ENCODE results near the gene CMC2.

Gene CMC2

DNA sequence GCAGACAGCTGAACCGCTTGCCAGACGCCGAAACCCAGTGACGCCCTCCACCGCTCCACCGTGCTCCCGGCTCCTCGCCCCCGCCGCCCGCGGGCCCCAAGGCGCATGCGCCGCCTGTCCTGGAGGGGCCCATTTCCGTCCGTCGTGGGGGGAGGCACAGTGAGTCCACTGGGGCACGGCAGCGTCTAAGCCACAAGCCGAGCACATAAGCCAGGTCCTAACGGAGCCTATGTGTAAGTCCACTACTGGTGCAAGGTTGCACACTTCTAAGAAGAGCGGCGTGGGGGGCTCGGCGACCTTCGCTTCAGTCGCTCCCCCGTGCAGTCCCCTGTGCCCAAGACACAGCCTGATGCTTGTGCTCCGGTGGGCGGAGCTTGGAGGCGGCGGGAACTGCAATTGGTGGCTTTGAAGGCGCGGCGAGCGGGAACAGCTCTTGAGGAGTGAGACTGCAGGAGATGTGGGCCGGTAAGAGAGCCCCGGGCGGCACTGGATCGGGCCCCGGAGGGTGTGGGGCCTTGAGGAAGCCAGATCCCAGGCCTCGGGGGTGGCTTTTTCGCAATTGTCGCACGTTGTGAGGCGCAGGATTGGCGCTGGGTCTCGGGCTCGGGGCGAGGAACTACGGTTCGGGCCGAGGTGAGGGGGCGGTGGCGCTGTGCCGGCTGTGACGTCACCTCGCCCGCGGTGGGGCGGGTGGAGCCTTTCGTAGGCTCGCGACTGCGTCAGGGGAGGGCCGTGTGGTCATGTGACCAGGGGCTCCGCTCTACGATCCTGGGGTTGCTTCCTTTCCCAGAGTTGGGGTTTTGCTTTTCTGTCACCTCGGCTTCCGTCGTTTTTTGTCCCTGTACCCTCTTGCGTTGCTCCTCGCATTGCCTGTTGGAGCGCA is at the start of gene CMC2, which contains the start of gene CENPN:
TSS of gene CMC2 (minus strand) at position 73 of the 883 bp plus-strand sequence. CDS start 9,491 bp downstream, outside the sequence.
TSS of gene CENPN (plus strand) at position 402 of the 883 bp plus-strand sequence. CDS start 4,726 bp downstream, outside the sequence.
- DNase-seq (ENCODE audit: low read depth in 3 of 3) = peak; percentile 92 to 97 (median 93)

DNA sequence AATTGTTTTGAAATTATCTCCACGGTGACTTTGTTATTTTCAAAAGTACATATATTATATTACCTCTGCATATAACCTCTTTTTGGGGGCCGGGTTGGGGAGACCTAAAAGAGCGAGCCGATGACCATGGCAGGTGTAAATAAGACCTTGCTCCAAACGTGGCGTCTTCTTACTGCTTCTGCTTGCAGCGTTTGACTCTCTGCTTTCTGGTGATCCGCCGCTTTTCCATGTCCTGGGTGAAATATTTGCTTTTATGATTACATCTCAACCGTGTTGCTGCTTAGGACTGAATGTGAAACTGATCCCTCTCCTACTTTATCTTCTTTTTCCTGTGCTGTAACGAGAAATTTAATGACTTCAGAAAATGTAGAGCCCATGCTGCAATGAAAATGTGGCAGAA is 47.1 kb upstream of the CMC2 start:
- DNase-seq (ENCODE audit: low read depth in 3 of 3) = no peak

DNA sequence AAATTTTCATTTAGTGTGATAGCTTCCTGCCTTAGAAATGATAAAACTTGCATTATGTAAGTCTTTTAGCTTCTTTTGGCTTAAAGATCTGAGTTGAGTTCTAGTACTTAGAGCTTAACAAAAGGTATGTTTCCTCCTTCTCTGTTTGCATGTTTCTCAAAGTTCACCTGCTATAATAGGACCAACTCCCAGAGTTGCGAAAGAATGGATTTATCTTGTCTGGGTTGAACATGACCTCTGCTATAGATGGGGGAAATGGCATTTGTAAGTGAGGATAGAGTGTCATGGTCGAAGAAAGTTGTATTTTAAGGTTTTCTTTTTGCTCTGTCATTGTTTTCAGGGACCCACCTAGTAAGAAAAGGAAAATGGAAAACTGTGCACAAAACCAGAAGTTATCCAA is 36.1 kb upstream of the CMC2 start:
- DNase-seq (ENCODE audit: low read depth in 3 of 3) = no peak

DNA sequence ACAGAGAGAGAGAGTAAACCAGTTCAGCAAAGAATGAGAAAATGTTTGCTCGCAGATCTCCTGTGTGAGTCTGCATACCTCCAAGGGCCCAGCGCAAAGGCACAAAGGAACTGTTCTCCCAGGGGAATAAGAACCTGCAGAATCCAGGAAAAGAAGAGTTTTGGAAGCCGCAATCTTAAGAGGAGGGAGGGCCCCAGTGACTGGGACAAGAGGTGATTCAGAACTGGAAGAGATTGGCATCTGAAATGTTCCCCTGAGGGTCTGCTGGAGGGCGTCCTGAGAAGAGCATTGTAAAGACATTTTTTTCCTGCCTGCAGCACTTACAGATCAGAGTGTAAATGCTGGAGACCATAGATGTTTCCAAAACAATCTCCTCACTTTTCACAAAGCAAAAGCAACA is 35.0 kb upstream of the CMC2 start:
- no peak for DNase-seq (ENCODE audit: low read depth in 3 of 3)

DNA sequence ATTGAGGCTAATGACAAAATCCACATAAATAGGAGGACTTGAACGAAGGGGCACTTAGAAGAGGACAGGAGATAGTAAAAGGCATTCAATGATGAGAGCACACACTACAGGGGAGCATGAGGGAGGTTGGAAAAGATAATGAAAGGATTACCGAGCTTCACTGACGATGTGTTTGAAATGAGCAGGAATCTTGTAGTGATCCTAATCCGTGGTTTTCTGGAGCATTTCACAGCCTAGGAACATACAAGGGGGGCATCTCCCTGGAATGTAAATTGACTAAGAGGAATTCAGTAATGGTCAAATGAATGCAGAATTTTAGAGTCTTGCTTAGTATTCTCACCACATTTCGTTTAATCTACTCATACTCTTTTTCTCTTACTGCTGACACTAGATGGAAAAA is 34.2 kb upstream of the CMC2 start:
- no peak for DNase-seq (ENCODE audit: low read depth in 3 of 3)

DNA sequence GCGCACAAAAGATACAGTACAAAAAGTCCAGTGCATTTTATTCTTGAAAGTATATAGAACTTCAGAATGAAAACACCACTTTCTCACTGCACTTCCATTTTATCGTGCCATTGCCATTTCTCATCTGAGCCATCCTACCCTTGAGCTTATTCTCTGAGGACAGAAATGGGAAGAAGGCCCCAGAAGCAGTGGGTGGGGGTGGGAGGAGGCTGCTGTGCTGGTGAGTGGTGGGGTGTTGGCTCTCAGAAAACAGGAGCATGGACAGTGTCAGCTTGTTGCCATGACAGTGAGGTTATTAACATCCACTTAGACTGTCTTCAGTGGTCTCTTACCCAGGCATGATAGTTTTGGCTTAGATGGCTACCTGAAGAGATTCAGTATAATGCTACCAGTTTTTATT is 33.4 kb upstream of the CMC2 start:
- no peak for DNase-seq (ENCODE audit: low read depth in 3 of 3)

DNA sequence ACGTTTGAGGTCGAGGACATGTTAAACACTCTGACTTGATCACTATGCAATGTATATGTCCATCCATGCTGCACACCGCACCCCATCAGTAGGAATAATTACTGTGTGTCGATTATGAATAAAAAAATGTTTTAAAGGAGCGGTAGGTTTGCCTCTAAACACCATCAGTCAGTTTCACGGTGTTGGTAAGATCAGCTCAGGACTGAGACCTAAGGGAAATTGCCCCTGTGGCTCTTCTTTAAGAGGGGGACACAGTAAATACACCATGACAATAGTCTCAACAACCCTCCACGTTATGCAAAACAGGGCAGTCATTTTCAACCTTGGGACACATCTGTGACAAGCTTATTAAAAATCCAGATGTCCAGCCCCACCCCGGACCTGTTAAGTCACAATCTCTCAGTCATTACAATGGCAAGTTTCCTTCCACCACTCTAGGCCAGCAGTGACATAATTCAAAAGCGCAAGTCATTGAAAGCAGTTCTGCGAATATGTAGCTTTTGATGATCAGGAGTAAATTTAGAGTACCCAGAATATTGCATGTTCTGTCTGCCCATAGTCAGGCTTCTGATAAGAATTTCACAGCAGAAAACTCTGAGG is 30.2 kb upstream of the CMC2 start:
- no peak for DNase-seq (ENCODE audit: low read depth in 3 of 3)

DNA sequence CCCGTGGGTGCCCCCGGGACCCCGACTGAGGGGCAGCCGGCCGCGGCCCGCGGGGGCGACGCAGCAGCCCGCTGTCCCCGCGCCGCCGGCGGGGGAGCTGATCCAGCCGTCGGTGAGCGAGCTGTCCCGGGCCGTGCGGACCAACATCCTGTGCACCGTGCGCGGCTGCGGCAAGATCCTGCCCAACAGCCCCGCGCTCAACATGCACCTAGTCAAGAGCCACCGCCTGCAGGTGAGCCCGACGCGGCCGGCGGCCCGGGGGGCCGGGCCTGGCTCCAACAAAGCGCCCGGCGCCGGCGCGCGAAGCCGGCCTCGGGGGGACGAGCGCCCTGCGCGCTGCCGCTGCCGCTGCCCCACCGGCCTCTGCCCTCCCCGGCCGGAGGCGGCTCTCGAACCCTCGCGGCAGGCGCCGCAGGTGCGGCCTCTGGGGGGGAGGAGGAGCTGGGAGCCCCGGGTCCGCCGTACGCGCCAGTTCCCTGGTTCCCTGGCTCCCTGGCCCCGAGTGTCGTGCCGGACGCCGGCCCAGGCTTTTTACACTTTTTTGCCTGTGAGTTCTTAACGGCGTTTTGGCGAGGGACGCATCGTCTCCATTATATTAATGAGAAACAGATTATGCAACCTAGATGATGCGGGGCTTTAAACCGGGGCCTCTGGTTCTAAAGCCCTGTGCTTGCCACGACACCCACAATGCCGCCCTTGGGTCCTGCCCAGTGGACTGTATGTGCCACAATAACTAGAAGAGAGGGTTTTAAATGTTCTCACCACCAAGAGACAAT is 29.5 kb upstream of the CMC2 start:
- peak; percentile 8 to 37 (median 18) for DNase-seq (ENCODE audit: low read depth in 3 of 3)

DNA sequence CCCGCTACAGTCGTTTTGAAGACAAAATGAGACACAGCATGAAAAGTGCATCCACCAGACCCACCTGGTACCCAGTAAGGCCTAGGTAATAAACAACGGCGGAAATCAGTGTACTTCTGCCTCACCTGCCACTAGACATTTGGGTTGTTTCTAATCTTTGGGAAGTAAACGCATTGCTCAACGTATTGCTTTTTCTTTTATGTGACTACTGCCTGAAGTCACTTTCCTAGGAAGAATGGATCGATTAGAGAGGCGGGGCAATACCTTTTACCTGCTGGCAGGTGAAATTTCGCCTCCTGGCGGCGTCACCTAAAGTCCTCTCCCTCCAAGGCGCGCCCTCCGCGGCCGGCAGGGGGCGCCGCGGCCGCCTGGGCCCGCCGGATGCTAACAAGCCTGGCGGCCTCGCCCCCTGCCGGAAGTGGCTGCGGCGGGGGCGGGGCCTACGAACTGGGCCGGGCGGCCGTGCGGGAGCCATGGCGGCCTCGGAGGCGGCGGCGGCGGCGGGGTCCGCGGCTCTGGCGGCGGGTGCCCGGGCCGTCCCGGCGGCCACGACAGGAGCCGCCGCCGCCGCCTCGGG is 28.8 kb upstream of the CMC2 start, which contains the start of gene ATMIN:
TSS of gene ATMIN (plus strand) at position 445 of the 577 bp plus-strand sequence. CDS start at position 474, 29 bp downstream.
- peak; percentile 74 to 83 (median 79) for DNase-seq (ENCODE audit: low read depth in 3 of 3)

DNA sequence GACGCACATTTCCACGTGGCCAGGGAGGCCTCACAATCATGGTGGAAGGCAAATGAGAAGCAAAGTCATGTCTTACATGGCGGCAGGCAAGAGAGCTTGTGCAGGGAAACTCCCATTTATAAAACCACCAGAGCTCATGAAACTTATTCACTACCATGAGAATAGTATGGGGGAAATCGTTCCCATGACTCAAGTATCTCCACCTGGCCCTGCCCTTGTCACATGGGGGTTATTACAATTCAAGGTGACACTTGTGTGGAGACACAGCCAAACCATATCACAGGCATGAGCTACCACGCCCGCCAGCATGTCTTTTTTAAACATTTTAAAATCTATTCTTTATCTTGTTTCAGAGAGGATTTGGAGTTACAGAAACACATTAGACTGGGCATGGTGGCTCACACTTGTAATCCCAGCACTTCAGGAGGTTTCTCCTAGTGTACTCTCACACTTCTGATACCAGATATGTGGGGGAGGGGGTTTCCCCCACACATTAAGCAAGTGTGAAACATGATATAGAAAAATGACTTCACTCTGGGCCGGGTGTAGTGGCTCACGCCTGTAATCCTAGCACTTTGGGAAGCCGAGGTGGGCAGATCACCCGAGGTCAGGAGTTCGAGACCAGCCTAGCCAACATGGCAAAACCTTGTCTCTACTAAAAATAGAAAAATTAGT is 23.4 kb upstream of the CMC2 start:
- no peak for DNase-seq (ENCODE audit: low read depth in 3 of 3)

DNA sequence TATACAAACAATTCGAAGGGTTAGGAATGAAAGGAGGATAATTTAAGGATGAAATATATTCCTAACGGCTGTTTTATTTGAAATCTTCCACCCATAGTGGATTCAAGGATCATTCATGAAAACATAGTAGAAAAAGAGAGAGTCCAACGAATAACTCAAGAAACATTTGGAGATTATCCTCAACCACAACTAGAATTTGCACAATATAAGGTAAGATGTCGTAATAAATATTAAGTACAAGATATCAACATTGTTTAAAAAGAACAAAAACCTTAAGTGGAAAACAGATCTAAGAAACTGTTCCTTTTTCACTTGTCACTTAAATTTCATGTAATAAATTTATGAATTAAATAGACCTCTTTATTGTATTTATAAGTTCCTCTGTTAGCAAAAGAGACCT is 19.7 kb upstream of the CMC2 start:
- DNase-seq (ENCODE audit: low read depth in 3 of 3) = no peak

DNA sequence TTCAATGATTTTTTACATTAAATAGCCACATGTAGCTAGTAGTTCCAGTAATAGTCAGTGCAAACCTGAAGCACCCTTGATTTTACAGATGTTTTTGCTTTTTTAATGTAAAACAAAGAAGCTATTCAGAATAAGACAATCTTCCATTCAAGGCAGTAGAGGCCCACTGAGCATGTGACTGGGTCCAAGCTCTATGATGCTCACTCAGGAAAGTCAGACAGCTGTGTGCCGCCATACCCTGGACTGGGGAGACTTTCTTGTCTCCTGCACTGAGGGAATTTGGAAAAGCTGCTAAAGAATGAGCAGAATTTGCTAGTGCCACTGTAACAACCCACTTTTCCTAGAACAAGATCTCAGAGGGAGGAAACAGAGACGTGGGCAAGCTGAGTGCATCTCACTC is 11.8 kb upstream of the CMC2 start:
- no peak for DNase-seq (ENCODE audit: low read depth in 3 of 3)

DNA sequence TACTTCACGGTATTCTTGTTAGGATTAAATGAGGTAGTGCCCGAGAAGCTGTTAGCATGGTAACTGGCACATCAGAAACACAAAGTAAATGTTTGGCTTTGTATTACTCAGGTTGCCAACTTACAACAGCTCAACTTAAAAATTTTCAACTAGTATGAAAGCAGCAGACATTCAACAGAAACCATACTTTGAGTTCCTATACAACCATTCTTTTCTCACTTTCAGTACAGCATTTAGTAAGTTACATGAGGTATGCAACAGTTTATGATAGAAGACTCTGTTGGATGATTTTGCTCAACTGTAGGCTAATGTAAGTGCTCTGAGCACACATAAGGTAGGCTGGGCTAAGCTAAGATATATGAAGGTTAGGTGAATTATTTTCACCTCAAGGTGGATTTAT is 8.0 kb upstream of the CMC2 start:
- no peak for DNase-seq (ENCODE audit: low read depth in 3 of 3)

DNA sequence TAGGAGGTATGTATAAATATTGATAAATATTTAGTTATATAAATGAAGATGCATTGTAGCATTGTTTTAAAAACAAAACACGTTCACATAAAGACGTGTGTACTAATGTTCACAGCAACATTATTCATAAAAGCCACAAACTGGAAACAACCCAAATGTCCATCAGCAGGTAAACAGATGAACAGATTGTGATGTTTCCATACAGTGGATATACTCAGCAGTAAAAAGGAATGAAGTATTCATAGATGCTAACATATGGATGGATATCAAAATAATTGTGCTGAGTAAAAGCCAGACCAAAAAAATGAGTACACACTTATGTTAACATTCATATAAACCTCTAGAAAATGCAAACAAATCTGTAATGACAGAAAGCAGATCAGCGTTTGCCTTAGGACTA is 6.3 kb upstream of the CMC2 start:
- no peak for DNase-seq (ENCODE audit: low read depth in 3 of 3)

DNA sequence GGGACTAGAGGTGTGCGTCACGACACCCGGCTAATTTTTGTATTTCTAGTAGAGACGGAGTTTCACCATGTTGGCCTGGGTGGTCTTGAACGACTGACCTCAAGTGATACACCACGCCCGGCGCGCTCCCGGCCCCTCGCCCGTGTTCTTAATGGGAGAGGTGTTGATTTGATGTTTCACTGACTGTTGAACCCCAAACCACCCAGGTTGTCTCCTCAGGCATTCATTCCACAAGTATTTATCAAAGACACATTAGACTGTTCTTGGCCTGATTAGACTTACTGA is 1.8 kb upstream of the CMC2 start:
- no peak for DNase-seq (ENCODE audit: low read depth in 3 of 3)

DNA sequence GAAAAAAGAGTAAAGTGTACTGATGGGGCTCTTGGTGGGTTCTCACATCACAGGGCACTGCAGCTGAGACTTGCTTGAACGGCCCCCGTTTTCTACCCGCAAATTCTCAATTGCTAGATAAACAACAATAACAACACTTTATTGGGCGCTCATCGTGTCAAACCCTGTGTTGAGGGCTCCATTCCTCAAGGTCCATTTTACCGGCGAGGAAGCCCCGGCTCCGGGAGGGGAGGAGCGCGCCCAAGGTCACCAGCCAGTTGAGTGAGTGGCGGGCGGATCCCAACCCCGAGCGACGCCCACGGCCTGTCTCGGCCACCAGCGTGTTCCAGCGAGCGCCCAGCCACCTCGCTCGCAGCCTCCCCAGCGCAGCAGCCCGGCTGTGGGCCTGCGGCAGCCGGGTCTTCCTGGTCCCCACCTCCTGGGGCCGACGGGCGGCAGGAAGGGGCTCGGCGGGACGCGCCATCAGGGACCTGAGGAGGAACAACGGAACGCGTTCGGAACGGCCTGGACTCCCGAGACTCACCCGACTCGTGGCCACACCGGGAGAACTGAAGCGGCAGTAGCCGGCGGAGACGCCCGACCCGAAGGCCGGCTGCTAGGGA is 373 bp downstream of the CMC2 start:
- peak; percentile 46 to 75 (median 48) for DNase-seq (ENCODE audit: low read depth in 3 of 3)

DNA sequence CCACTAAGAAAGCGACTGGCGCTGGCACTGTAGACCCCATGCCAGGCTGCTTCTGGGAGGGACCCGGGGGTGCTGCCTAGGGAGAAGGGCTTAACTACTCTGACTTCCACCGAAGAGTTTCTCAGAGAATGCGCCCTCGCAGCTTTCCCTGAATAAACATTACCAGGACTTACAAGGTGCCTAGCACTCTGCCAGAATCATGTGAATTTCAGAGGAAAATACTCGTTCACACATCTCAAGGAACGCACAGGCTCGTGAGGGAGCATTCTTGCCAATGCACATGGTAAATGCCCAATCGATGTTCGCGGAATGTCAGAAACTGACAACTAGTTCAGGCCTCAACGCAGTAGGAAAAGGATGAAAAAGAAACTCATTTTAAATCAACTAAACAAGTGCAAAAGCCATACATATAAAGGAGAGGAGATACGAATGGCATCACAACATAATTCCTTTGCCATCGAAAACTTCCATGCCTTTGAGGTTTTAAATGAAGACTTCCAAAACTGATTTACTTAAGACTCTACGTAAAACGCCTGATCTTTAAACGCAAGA is 999 bp downstream of the CMC2 start:
- DNase-seq (ENCODE audit: low read depth in 3 of 3) = no peak

DNA sequence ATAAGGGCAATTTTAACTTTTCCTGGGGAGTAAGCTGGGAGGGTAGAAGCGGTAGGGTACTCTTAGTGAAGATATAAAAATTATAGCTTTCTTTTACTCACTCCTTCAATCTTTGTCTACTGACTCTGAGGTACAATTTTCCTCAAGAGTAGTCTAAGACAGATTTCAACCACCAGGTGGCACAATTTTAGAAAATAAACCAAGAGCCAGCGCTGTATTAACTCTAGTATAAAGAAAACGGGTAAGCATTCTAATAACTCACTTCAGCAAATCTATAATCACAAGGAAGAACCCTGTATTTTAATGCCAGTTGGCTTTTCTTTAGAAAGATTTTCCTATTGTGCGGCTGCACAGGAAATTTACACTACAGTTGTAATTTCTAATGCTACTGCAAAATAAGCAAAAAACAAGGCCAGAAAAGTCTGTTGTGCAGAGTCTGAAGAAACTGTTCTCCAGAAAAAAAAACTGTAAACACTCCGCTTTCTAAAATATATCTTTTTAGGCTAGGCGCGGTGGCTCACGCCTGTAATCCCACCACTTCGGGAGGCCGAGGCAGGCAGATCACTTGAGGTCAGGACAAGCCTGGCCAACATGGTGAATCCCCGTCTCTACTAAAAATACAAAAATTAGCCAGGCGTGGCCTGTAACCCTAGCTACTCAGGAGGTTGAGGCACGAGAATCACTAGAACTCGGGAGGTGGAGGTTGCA is 1.9 kb downstream of the CMC2 start:
- DNase-seq (ENCODE audit: low read depth in 3 of 3) = peak in 1 of 3 experiments; percentile 16

DNA sequence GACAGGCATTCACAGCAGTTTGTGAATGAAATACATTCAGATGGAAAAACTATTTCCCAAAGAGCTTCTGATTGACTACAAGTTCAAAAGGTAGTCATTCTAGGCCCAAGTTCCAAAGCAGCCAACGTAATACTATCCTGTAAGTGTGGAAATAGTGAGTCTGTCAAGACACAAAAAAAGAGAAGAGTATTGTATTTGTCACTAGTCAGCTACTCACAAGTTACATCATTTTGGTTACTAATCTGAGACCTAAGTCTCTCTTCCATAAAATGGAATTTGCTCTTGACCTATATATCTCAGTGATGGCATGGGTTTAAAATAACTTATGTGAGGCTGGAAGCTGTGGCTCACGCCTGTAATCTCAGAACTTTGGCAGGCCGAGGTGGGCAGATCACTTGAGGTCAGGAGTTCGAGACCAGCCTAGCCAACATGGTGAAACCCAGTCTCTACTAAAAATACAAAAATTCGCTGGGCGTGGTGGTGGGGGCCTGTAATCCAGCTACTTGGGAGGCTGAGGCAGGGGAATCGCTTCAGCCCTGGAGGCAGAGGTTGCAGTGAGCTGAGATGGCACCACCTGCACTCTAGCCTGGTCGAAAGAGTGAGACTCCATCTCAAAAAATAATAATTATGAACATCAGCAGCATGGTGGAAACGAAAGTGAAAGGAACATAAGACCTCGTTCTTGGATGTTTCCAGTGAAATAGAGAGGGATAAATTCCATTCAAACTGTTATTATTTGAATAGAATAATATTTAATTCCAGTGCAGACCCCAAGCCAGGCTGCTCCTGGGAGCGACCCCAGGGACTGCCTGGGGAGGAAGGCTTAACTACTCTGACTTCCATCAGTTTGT is 2.9 kb downstream of the CMC2 start:
- DNase-seq (ENCODE audit: low read depth in 3 of 3) = no peak

All from stimulated activated CD4-positive, alpha-beta T cell treated with anti-CD3 and anti-CD28 coated beads, TNF-alpha, amount 100 ng/mL, for 24 hours (primary cell).